Right lobe of liver (tissue), 4 donors: ENCODE results near the gene TAAR5.

Experiments
- CTCF ChIP-seq, 4 donors: fragments of 200-600 bp in 3 of 4; fragments of 450-650 bp in 1 of 4; IDR thresholded peaks; one replicate each; pipeline versions ENCODE4 v1.5.1 to v1.8.0; 2016 to 2022; ENCODE audit warnings: antibody characterized with exemption in 4 of 4, mild to moderate bottlenecking in 2 of 4
- POLR2A ChIP-seq: fragments of 450-650 bp; IDR thresholded peaks from one replicate; pipeline ENCODE4 v1.6.1; 2017; ENCODE audit warnings: antibody characterized with exemption, mild to moderate bottlenecking
- donor health status: DM: no; HTN: no; CAD: no.
- donor health status: DM: no; HTN: no; CAD: no.
- donor health status: DM: no; HTN: yes; CAD: no.

DNA sequence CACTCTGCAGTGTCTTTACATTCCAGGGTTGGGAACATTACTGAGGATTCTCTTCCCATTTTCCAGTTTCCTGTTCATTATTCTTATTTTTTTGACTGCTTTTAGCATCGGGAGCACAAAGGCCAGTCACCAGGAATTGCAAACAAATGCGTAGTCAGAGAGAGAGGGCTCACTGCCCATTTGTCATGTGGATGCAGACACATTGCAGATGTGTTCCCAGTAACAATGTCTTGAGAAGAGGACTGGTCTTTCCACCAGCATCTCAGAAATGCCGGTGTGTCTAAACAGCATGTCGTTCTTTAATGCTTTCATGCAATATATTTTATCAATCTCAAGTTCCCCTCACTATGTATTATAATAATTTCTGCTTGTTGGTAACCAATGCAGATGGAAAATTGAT lies 20.4 kb downstream of the TAAR5 start:
- TF ChIP-seq POLR2A, result no peak
- TF ChIP-seq CTCF (IDR thresholded peaks at IDR 0.05), result no peak
